Measurements from ENCODE around the gene DNASE1L3.

- TF ChIP-seq SP1 (IDR thresholded peaks at IDR 0.05) (no peak), FOXK2 (IDR thresholded peaks at IDR 0.05) (no peak)
Observed at GRCh38 chr3:58215317-58216025, 4.7 kb upstream of the DNASE1L3 start.
